HAP-1 (cell line): Measurements from ENCODE around the gene MACF1.
"Not testable (repeated sequence)": the region's sequence is repeated elsewhere in the genome, so short reads cannot be mapped to it uniquely, and the experiment has no call there.

Experiments used
- DNase-seq, 2 experiments: peaks; one replicate each; pipeline ENCODE4 v3.0.0-alpha.2; 2016 to 2020; ENCODE audit warnings: low spot score in 2 of 2
- H3K27me3 ChIP-seq: fragments of 250-450 bp; sonication (Bioruptor Pico); 2 replicates; pipeline ENCODE4 v1.5.1; 2020; ENCODE audit warnings: low read depth, mild to moderate bottlenecking, moderate library complexity
- H3K36me3 ChIP-seq: fragments of 250-450 bp; sonication (Bioruptor Pico); replicated peaks from 2 replicates; pipeline ENCODE4 v1.5.1; 2020; ENCODE audit warnings: mild to moderate bottlenecking
- H3K4me1 ChIP-seq: fragments of 250-450 bp; sonication (Bioruptor Pico); 2 replicates; pipeline ENCODE4 v1.5.1; 2020; ENCODE audit warnings: mild to moderate bottlenecking
- H3K4me3 ChIP-seq: fragments of 250-450 bp; sonication (Bioruptor Pico); 2 replicates; pipeline ENCODE4 v1.5.1; 2020; ENCODE audit warnings: mild to moderate bottlenecking, moderate library complexity
- H3K9me3 ChIP-seq: fragments of 250-450 bp; sonication (Bioruptor Pico); 2 replicates; pipeline ENCODE4 v1.5.1; 2020; ENCODE audit warnings: mild to moderate bottlenecking, moderate library complexity
- in situ Hi-C: fragments of 300-500 bp; cut with MboI; formaldehyde crosslinking; loops from 3 replicates; pipeline ENCODE4 v1.14.3; 2020; ENCODE audit warnings: low sequenced_read_pairs, inconsistent platforms, mixed read lengths

The MACF1 gene

GRCh38 chr1:39441797-39442196, 237.3 kb downstream of the MACF1 start:
- H3K27me3 ChIP-seq = no peaks in the 10 kb centered on the region
- peaks cover 48% of the 10 kb centered on the region for H3K36me3 ChIP-seq
- H3K4me3 ChIP-seq = no peak overlapping the region
- no peaks in the 10 kb centered on the region for H3K9me3 ChIP-seq
- H3K4me1 ChIP-seq = no peaks in the 10 kb centered on the region
- no peak for DNase-seq
- in situ Hi-C loops = no loop called here

GRCh38 chr1:39445573-39445972, 241.1 kb downstream of the MACF1 start:
- no peaks in the 10 kb centered on the region for H3K27me3 ChIP-seq
- in situ Hi-C loops = no loop called here
- DNase-seq = no peak
- peaks cover 69% of the 10 kb centered on the region for H3K36me3 ChIP-seq
- no peak overlapping the region for H3K4me3 ChIP-seq
- no peaks in the 10 kb centered on the region for H3K4me1 ChIP-seq
- no peaks in the 10 kb centered on the region for H3K9me3 ChIP-seq

- peaks cover 68% of the 10 kb centered on the region for H3K36me3 ChIP-seq
- no peaks in the 10 kb centered on the region for H3K27me3 ChIP-seq
- H3K4me1 ChIP-seq = no peaks in the 10 kb centered on the region
- DNase-seq = no peak
- H3K4me3 ChIP-seq = no peak overlapping the region
- in situ Hi-C loops = no loop called here
- H3K9me3 ChIP-seq = no peaks in the 10 kb centered on the region
Measured at GRCh38 chr1:39446986-39447567, 242.6 kb downstream of the MACF1 start.

- H3K4me3 ChIP-seq, DNase-seq, in situ Hi-C loops, H3K4me1 ChIP-seq, H3K27me3 ChIP-seq, H3K9me3 ChIP-seq: not testable (repeated sequence)
- peaks cover 75% of the 10 kb centered on the region for H3K36me3 ChIP-seq
Measured at GRCh38 chr1:39450041-39450440, 245.5 kb downstream of the MACF1 start.

- Histone ChIP-seq H3K36me3 (peaks cover 71% of the 10 kb centered on the region), H3K9me3 (no peaks in the 10 kb centered on the region), H3K27me3 (no peaks in the 10 kb centered on the region), H3K4me3 (no peak overlapping the region), H3K4me1 (no peaks in the 10 kb centered on the region)
- no peak for DNase-seq
- in situ Hi-C loops = no loop called here
Measured at GRCh38 chr1:39450956-39451606, 246.6 kb downstream of the MACF1 start.

- no peak overlapping the region for H3K4me3 ChIP-seq
- no peaks in the 10 kb centered on the region for H3K27me3 ChIP-seq
- H3K4me1 ChIP-seq = no peaks in the 10 kb centered on the region
- peaks cover 72% of the 10 kb centered on the region for H3K36me3 ChIP-seq
- DNase-seq = no peak
- in situ Hi-C loops = no loop called here
- no peaks in the 10 kb centered on the region for H3K9me3 ChIP-seq
Measured at GRCh38 chr1:39452081-39452480, 247.6 kb downstream of the MACF1 start.

- Histone ChIP-seq H3K9me3 (no peaks in the 10 kb centered on the region), H3K4me1 (no peaks in the 10 kb centered on the region), H3K27me3 (no peaks in the 10 kb centered on the region), H3K36me3 (peaks cover 70% of the 10 kb centered on the region), H3K4me3 (no peak overlapping the region)
- in situ Hi-C loops = no loop called here
- no peak for DNase-seq
Measured at GRCh38 chr1:39452540-39452939, 248.0 kb downstream of the MACF1 start.

GRCh38 chr1:39453603-39454002, 249.1 kb downstream of the MACF1 start:
- in situ Hi-C loops = no loop called here
- Histone ChIP-seq H3K4me1 (no peaks in the 10 kb centered on the region), H3K4me3 (no peak overlapping the region), H3K9me3 (no peaks in the 10 kb centered on the region), H3K27me3 (no peaks in the 10 kb centered on the region), H3K36me3 (peaks cover 64% of the 10 kb centered on the region)
- no peak for DNase-seq

GRCh38 chr1:39458991-39459390, 254.5 kb downstream of the MACF1 start:
- Histone ChIP-seq H3K4me3 (no peak overlapping the region), H3K36me3 (peaks cover 51% of the 10 kb centered on the region), H3K9me3 (no peaks in the 10 kb centered on the region), H3K27me3 (no peaks in the 10 kb centered on the region), H3K4me1 (no peaks in the 10 kb centered on the region)
- DNase-seq = no peak
- in situ Hi-C loops = no loop called here

GRCh38 chr1:39462074-39462473, 257.6 kb downstream of the MACF1 start:
- no peaks in the 10 kb centered on the region for H3K4me1 ChIP-seq
- no peak for DNase-seq
- no peak overlapping the region for H3K4me3 ChIP-seq
- H3K36me3 ChIP-seq = peaks cover 38% of the 10 kb centered on the region
- H3K9me3 ChIP-seq = no peaks in the 10 kb centered on the region
- no peaks in the 10 kb centered on the region for H3K27me3 ChIP-seq
- in situ Hi-C loops = no loop called here

- DNase-seq = no peak
- Histone ChIP-seq H3K4me1 (no peaks in the 10 kb centered on the region), H3K9me3 (no peaks in the 10 kb centered on the region), H3K4me3 (no peak overlapping the region), H3K36me3 (peaks cover 21% of the 10 kb centered on the region), H3K27me3 (no peaks in the 10 kb centered on the region)
- in situ Hi-C loops = no loop called here
Measured at GRCh38 chr1:39466413-39467107, 262.1 kb downstream of the MACF1 start.

- H3K4me3 ChIP-seq, H3K4me1 ChIP-seq, in situ Hi-C loops, H3K9me3 ChIP-seq, H3K27me3 ChIP-seq, DNase-seq: not testable (repeated sequence)
- H3K36me3 ChIP-seq = peaks cover 16% of the 10 kb centered on the region
Measured at GRCh38 chr1:39467108-39467720, 262.7 kb downstream of the MACF1 start.

GRCh38 chr1:39469150-39469549, 264.7 kb downstream of the MACF1 start:
- in situ Hi-C loops = no loop called here
- no peaks in the 10 kb centered on the region for H3K27me3 ChIP-seq
- H3K36me3 ChIP-seq = peaks cover 5% of the 10 kb centered on the region
- H3K4me1 ChIP-seq = no peaks in the 10 kb centered on the region
- no peak for DNase-seq
- no peak overlapping the region for H3K4me3 ChIP-seq
- H3K9me3 ChIP-seq = no peaks in the 10 kb centered on the region

- no peaks in the 10 kb centered on the region for H3K4me1 ChIP-seq
- no peaks in the 10 kb centered on the region for H3K9me3 ChIP-seq
- DNase-seq = no peak
- H3K4me3 ChIP-seq = no peak overlapping the region
- no peaks in the 10 kb centered on the region for H3K27me3 ChIP-seq
- peaks cover 3% of the 10 kb centered on the region for H3K36me3 ChIP-seq
- in situ Hi-C loops = no loop called here
Measured at GRCh38 chr1:39470040-39470439, 265.5 kb downstream of the MACF1 start.
